ENCODE results near the gene NXPE3.
"Not testable (repeated sequence)": the region's sequence is repeated elsewhere in the genome, so short reads cannot be mapped to it uniquely, and the experiment has no call there.

NXPE3 gene

GRCh38 chr3:101852983-101853840, 74.2 kb downstream of the NXPE3 start:
- DNase-seq: no peak

DNA sequence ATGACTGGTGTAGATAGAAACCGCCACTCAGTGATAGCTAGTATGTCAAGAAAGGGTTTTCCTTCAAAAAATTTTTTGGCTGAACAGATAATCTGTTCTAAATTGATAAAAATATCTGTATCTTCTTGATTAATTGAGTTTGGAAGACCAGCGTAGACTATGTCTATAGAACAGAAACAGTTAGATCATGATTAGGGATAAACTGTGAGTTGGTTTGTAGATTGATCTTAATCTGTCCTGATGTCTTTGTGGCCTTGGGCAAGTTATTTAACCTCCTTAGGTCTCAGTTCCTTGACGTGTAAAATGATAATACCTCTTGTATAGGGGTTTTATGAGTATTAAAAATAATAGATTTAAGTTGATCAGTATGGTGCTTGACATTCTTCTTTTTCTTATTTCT, 75.0 kb downstream of the NXPE3 start:
- no peak for DNase-seq

DNA sequence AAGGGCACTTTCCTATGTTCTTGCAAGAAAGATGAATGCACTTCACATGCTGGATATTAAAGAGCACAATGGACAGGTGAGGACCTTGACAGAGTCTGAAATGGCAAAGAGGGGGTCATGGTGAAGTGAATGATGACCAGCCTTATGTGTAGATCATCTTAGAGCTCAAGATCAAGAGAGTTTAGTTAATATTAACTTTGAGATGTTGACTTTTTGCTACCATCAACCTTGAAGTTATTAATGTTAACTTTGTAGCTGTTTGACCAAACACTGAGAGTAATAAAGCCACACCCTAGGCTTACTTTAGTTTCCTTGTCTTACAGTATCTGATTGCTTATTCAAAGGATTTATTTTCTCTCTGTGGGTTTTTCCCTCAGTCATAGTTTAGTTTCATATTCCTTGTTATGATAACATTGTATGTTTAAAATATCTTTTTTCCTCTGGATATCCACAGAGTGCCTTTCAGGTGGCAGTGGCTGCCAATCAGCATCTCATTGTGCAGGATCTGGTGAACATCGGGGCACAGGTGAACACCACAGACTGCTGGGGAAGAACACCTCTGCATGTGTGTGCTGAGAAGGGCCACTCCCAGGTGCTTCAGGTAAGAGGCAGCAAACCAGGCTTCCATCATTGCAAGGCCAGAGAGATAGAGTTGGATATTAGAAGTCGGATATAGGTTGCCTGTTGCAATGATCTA, 75.7 kb downstream of the NXPE3 start:
- DNase-seq: no peak

- no peak for DNase-seq
Measured at GRCh38 chr3:101857301-101857741, 78.3 kb downstream of the NXPE3 start.

DNA sequence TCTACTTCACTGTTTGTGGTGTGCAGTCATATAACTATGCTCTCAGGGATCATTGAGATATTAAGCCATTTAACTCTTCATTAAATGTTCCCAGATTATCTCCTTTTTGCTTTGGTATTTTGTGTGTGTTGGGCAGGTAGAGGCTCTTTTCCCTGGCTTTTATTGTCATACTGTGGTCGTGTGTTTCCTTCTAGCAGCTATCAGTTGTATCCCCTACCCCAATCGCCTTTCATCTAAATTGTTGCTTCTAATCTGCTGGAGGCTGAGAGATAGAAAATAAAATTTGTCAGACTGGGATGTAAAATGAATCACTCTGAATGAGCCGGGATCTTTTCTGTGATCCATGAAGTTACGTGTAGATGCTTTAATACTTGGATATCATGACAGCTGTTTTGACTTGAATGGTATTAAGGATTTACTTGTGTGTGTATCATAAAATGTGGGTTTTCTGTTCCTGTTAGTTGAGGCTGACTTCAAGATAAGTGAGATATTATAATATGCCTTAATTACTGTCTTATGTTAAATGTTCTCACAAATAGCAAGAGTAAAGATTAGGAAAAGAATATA, 79.5 kb downstream of the NXPE3 start:
- DNase-seq: no peak

DNA sequence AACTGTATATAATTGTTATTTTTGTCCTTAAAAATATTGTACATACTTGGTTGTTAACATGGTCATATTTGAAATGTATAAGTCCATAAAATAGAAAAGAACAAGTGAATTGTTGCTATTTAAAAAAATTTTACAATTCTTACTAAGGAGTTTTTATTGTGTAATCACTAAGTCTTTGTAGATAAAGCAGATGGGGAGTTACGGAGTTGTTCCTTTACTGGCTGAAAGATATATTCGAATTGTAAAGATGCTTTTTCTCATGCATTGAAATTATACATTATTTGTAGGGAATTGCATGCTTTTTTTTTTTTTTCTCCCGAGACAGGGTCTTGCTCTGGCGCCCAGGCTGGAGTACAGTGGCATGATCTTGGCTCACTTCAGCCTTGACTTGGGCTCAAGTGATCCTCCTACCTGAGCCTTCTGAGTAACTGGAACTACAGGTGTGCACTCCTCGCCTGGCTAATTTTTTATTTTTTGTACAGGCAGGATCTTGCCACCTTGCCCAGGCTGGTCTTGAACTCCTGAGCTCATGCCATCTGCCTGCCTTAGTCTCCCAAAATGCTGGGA, 81.0 kb downstream of the NXPE3 start:
- DNase-seq: no peak

- DNase-seq: peak; percentile 84
Measured at GRCh38 chr3:101861212-101861788, 82.3 kb downstream of the NXPE3 start.

GRCh38 chr3:101861789-101862415, 82.9 kb downstream of the NXPE3 start:
- DNase-seq: no peak

- DNase-seq: no peak
Measured at GRCh38 chr3:101862416-101863165, 83.6 kb downstream of the NXPE3 start.

- DNase-seq: not testable (repeated sequence)
Measured at GRCh38 chr3:101864926-101865325, 85.9 kb downstream of the NXPE3 start.

DNA sequence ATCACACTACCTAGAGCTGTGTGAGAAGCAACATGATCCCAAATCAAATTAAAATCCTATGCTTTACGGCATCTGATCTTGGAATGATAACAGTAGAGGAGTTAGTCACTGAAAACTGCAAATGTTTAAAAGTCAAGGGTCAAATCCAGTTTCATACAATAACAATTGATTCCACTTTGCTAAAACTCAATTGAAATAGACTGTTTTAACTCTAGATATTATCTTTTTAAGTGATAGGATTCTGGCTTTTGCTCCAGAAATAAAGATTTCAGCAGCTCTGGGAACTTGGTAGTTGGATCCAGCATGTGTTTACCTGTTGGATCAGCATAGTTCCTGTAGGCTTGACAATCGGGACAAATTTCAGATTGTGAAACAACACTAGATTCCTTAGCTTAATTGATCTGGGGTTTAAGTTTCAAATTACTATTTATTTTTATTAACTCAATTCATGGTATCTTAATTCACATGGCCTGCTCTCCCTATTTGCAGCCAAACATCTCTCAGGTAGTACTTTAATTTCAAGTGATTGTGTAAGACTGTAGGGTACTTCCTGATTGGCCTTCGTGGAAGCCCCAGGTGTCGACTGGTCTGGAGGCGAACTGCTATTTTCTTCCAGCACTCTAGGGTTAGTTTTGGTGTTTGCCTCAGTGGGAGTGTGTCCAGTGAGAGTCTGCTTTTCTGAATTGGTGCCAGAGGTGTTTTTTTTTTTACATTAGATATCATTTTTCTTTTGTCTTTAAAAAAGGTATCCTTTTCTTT, 86.9 kb downstream of the NXPE3 start:
- DNase-seq: no peak

DNA sequence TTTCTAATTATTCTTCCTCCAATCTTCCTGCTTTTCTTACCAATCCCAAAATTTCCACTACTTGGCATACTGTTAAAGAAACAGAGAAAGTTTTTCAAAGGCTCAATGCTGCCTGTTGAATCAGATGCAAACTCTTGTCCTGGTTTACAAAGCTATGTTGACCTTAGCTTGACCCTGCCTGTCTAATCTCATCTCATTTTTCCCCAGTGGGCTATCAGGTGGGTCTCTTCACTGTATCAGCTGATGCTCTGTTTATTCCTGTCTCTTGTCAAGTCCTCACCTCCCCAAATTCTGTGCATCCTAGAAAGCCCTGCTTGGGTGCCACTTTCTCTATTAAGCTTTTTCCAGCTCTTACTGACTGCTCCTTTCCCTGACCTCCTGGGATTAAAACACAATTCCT, 88.5 kb downstream of the NXPE3 start:
- DNase-seq: no peak

DNA sequence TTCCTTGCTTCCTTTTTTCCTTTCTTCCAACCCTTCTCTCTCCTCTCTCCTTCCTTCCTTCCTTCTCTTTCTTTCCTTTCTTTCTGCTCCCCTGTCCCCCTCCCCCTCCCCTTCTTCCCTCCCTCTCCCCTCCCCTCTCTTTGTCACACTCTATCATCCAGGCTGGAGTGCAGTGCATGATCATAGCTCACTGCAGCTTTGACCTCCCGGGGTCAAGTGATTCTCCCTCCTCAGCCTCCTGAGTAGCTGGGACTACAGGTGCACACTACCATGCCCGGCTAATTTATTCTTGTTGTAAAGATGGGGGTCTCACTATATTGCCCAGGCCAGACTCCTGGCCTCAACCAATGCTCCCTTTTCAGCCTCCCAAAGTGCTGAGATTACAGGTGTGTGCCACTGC, 89.0 kb downstream of the NXPE3 start:
- DNase-seq: no peak

DNA sequence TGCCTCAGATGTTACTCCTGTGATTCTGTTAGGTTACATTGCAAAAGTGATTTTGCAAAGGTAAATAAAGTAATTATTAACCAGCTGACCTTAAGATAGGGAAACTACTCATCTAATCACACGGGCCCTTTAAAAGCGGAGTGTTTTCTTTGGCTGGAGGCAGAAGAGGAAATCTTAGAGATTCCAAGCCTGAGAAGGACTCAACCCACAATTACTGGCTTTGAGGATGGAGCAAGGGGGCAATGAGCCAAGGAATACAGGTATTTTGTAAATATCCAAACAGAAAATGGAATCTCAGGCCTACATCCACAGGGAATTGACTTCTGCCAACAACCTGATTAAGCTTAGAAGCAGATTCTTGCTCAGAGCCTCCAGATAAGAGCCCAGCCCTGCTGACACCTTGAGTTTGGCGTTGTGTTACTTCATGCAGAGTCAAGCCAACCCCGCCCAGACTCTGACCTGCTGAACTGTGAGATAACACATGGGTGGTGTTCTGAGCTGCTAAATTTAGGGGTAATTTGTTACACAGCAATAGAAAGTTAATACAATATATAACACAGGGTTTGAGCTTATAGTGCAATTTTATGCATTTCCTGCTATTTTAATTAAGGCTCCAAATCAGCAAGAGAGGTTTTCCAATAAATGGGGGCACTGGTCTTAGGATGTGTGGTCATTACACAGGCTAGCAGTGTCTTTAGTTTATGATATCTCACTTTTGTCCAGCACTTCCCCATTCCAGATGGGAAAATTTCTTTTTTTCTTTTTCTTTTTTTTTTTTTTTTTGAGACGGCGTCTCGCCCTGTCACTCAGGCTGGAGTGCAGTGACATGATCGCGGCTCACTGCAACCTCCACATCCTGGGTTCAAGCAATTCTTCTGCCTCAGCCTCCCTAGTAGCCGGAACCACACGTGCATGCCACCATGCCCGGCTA, 89.8 kb downstream of the NXPE3 start:
- peak; percentile 49 for DNase-seq

DNA sequence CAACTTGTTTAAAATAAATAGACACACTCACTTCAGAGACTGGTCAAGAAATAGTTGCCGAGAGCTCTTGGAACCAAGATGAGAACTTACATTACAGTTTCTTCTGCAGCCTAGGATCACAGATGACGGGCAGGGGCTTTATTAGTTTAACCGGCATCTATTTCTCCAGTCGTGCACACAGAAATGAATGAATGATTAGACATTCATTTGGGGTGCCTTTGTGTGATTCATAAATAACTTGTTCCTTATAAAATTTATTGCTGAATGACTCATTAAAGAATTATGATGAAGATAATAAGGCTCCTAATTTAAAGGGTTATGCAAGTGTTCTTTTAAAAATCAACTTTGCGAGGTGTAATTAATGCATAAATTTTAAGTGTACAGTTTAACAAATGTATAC, 91.1 kb downstream of the NXPE3 start:
- no peak for DNase-seq

GRCh38 chr3:101873619-101874018, 94.6 kb downstream of the NXPE3 start:
- peak; percentile 97 for DNase-seq

- peak; percentile 83 for DNase-seq
Measured at GRCh38 chr3:101876142-101876541, 97.1 kb downstream of the NXPE3 start.
